HCT116 (cell line): ENCODE data around the gene DMRT3. TPM values are rescaled to one million over a fixed set of nuclear protein-coding genes. Genes with fewer than 3 reads are reported as not detected.

Source experiments
- ATAC-seq: fragments of 200-7000 bp; cut with Tn5 transposase; 2 replicates; pipeline ENCODE4 v1.9.1; 2020; ENCODE audit warnings: mild to moderate bottlenecking, moderate library complexity
- BruUV-seq: library from RNA; stranded (reverse); fragments of 400-500 nt; replicated peaks from 2 replicates; lab custom pipeline; 2021; lab: Mats Ljungman, UMichigan
- CTCF ChIA-PET: fragments of 300-600 bp; sonication (Branson Sonifier 250); formaldehyde crosslinking; loops from one replicate; lab custom pipeline; 2021; ENCODE audit warnings: antibody characterized with exemption; lab: Charles Lee
- POLR2A ChIA-PET: fragments of 300-600, 350-600 bp; sonication (Branson Sonifier 250); formaldehyde crosslinking; loops from one replicate; lab custom pipeline; 2021; ENCODE audit warnings: antibody characterized with exemption; lab: Charles Lee
- RAD21 ChIA-PET, 2 experiments: fragments of 300-600 bp; sonication (Branson Sonifier 250); formaldehyde crosslinking; loops; one replicate each; lab custom pipeline; 2023; ENCODE audit warnings: low total read pairs in 2 of 2; ENCODE audit not compliant: uncharacterized antibody in 2 of 2, unreplicated experiment in 2 of 2, low non-redundant PET in 1 of 2; lab: Charles Lee
- DNase-seq: peaks from one replicate; pipeline ENCODE4 v3.0.0-alpha.2; 2010; ENCODE audit warnings: low read depth, low spot score
- H2AFZ ChIP-seq: fragments of 200-600 bp; shearing (Covaris generic), sonication (generic); 2 replicates; pipeline ENCODE4 v1.6.1; 2017; ENCODE audit warnings: low read depth, mixed run types, mixed read lengths, antibody characterized with exemption, low read length; ENCODE audit not compliant: poor library complexity, severe bottlenecking
- H3K27ac ChIP-seq: 2 replicates; pipeline ENCODE4 v1.5.1; 2012; ENCODE audit warnings: low read depth, low read length
- H3K27me3 ChIP-seq: fragments of 200-600 bp; sonication (generic); 2 replicates; pipeline ENCODE4 v1.6.1; 2016; ENCODE audit warnings: mixed run types, low read length, mixed read lengths; ENCODE audit not compliant: insufficient read depth
- H3K36me3 ChIP-seq, 2 experiments: fragments of 200-500 bp in 1 of 2; fragments of 200-600 bp in 1 of 2; sonication (Bioruptor generic) in 1 of 2; sonication (generic) in 1 of 2; 2 replicates each; pipeline versions ENCODE4 v1.5.1 to v1.6.1; 2014 to 2016; ENCODE audit warnings: low read length in 2 of 2, inconsistent platforms in 1 of 2, mixed read lengths in 1 of 2, mixed run types in 1 of 2; ENCODE audit not compliant: insufficient read depth in 2 of 2, control insufficient read depth in 1 of 2
- H3K4me1 ChIP-seq, 2 experiments: fragments of 200-600 bp in 1 of 2; sonication (generic) in 1 of 2; 2 replicates each; pipeline versions ENCODE4 v1.5.1 to v1.6.1; 2012 to 2017; ENCODE audit warnings: low read length in 2 of 2, inconsistent platforms in 1 of 2, mild to moderate bottlenecking in 1 of 2, mixed read lengths in 1 of 2, mixed run types in 1 of 2, moderate library complexity in 1 of 2; ENCODE audit not compliant: insufficient read depth in 2 of 2, control insufficient read depth in 1 of 2
- H3K4me2 ChIP-seq: fragments of 200-600 bp; sonication (generic); 2 replicates; pipeline ENCODE4 v1.6.1; 2017; ENCODE audit warnings: mixed run types, low read length, mixed read lengths
- H3K4me3 ChIP-seq, 2 experiments: fragments of 200-600 bp in 1 of 2; sonication (generic) in 1 of 2; replicated peaks in 1 of 2; 2 replicates each; pipeline ENCODE4 v1.5.1; 2011 to 2016; ENCODE audit warnings: low read length in 2 of 2, control low read depth in 1 of 2, low read depth in 1 of 2, mild to moderate bottlenecking in 1 of 2, mixed read lengths in 1 of 2, mixed run types in 1 of 2
- H3K79me2 ChIP-seq: fragments of 200-600 bp; sonication (generic); 2 replicates; pipeline ENCODE4 v1.6.1; 2017; ENCODE audit warnings: mild to moderate bottlenecking, mixed run types, low read length, moderate library complexity, mixed read lengths; ENCODE audit not compliant: insufficient read depth
- H3K9ac ChIP-seq: fragments of 200-600 bp; sonication (generic); 2 replicates; pipeline ENCODE4 v1.6.1; 2016; ENCODE audit warnings: low read length, mixed read lengths
- H3K9me2 ChIP-seq: fragments of 200-600 bp; sonication (generic), shearing (Covaris generic); 2 replicates; pipeline ENCODE4 v1.6.1; 2017; ENCODE audit warnings: mixed run types, mild to moderate bottlenecking, moderate library complexity; ENCODE audit not compliant: insufficient read depth
- H3K9me3 ChIP-seq, 2 experiments: fragments of 200-500 bp in 1 of 2; fragments of 200-600 bp in 1 of 2; sonication (Bioruptor generic) in 1 of 2; sonication (generic) in 1 of 2; 2 replicates each; pipeline ENCODE4 v1.6.1; 2014 to 2017; ENCODE audit warnings: low read length in 2 of 2, mixed read lengths in 2 of 2, inconsistent platforms in 1 of 2, low read depth in 1 of 2, mild to moderate bottlenecking in 1 of 2, mixed run types in 1 of 2, moderate library complexity in 1 of 2; ENCODE audit not compliant: control insufficient read depth in 1 of 2, insufficient read depth in 1 of 2
- H4K20me1 ChIP-seq: fragments of 200-600 bp; sonication (generic), shearing (Covaris generic); 2 replicates; pipeline ENCODE4 v1.6.1; 2017; ENCODE audit warnings: mixed run types, mild to moderate bottlenecking, moderate library complexity; ENCODE audit not compliant: insufficient read depth
- CBX3 ChIP-seq: IDR thresholded peaks from 2 replicates; pipeline ENCODE4 v1.6.1; 2012; ENCODE audit warnings: low read depth
- ELF1 ChIP-seq: IDR thresholded peaks from 2 replicates; pipeline ENCODE4 v1.6.1; 2012; ENCODE audit warnings: low read depth, borderline replicate concordance
- POLR2AphosphoS5 ChIP-seq: IDR thresholded peaks from 2 replicates; pipeline ENCODE4 v1.6.1; 2011; ENCODE audit warnings: mild to moderate bottlenecking, low read depth, low read length, moderate library complexity
- RAD21 ChIP-seq: IDR thresholded peaks from 2 replicates; pipeline ENCODE4 v1.6.1; 2012; ENCODE audit warnings: low read depth, mild to moderate bottlenecking
- REST ChIP-seq: IDR thresholded peaks from 2 replicates; pipeline ENCODE4 v1.6.1; 2012; ENCODE audit warnings: low read depth
- SIN3A ChIP-seq: IDR thresholded peaks from 2 replicates; pipeline ENCODE4 v1.6.1; 2012; ENCODE audit warnings: low read depth
- SP1 ChIP-seq: IDR thresholded peaks from 2 replicates; pipeline ENCODE4 v1.6.1; 2012; ENCODE audit warnings: low read depth
- SRF ChIP-seq: IDR thresholded peaks from 2 replicates; pipeline ENCODE4 v1.6.1; 2012; ENCODE audit warnings: low read depth
- YY1 ChIP-seq: IDR thresholded peaks from 2 replicates; pipeline ENCODE4 v1.6.1; 2011; ENCODE audit warnings: low read length, low read depth, moderate library complexity, mild to moderate bottlenecking; ENCODE audit not compliant: insufficient replicate concordance; ENCODE audit errors: extremely low read depth
- intact Hi-C: fragments of 100-400 bp; cut with micrococcal nuclease; formaldehyde crosslinking; loops from 2 replicates; pipeline ENCODE4 v1.10.0; 2022
- total RNA-seq: library from RNA; stranded (reverse); gene quantifications from one replicate; pipeline ENCODE4 v1.2.1, GENCODE V29; 2021; ENCODE audit not compliant: unreplicated experiment
- TF ChIP-seq, protein P1 (sequence below): IDR thresholded peaks from 2 replicates; pipeline ENCODE4 v1.6.1; 2012

The DMRT3 gene
- total RNA-seq, 1 experiment from 2014 or later, result not detected

DNA sequence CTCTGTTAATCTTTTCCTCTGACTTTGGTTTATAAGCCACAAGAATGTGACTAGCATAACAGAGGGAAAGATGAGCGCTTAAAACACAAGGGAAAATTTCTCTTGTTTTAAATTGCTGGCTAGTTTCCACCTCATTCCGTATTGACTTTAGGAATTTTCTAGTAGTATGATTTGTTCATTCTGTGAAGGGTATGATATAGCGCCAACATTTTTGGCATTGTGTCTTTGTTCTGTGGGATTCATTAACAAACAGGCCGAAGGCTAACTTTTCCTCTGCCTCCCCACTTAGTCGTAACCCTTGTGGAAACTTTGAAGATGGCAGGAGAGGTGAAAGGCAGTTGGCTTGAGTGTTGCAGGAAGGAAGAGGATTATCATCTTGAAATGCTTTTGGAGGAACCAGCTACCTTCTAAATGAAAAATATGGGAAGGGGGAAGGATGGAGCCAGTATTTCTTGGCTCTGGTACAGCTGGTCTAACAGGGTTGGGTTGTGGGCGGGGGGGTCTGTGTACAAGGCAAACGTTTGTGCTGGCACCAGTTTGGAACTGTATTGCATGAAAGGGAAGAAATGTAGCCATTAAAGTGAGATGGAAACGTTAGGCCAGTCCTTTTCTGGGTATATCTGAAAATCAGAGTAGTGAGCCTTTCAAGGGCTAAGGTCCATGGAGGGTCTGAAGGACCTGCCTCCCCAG is 52.2 kb downstream of the DMRT3 start:
- intact Hi-C loops, result no loop called here
- no peaks in the 10 kb centered on the region for H4K20me1 ChIP-seq
- DNase-seq (no peak), ATAC-seq (no peak)
- H3K9me3 ChIP-seq, result 0 out of 4 replicates have a peak, but pooled peaks cover 0 to under 1% of the 10 kb centered on the region in 2 experiments
- RAD21 ChIA-PET, result no interaction called here
- H3K27ac ChIP-seq, result no peak overlapping the region
- no peaks in the 10 kb centered on the region for H3K9me2 ChIP-seq
- POLR2A ChIA-PET, result no interaction called here
- no peaks in the 10 kb centered on the region for H3K4me1 ChIP-seq
- no peak overlapping the region for H2AFZ ChIP-seq
- H3K79me2 ChIP-seq, result no peaks in the 10 kb centered on the region
- H3K4me2 ChIP-seq, result no peak overlapping the region
- TF ChIP-seq YY1 (no peak), SP1 (no peak), REST (no peak)
- TF ChIP-seq, all 23 proteins: peak for 0
- Histone ChIP-seq H3K9ac (no peak overlapping the region), H3K36me3 (no peaks in the 10 kb centered on the region), H3K4me3 (no peak overlapping the region), H3K27me3 (no peaks in the 10 kb centered on the region)
- BruUV-seq, result no TSS peak
- CTCF ChIA-PET, result interaction anchor here (1.0 kb wide), 1 partner anchor 19 kb away, joined by 4 read pairs; no protein-coding TSS in a partner anchor

- Histone ChIP-seq H3K4me1 (no peaks in the 10 kb centered on the region), H3K9ac (no peak overlapping the region), H3K9me2 (no peaks in the 10 kb centered on the region), H3K27ac (no peak overlapping the region), H3K27me3 (no peaks in the 10 kb centered on the region), H3K9me3 (no peaks in the 10 kb centered on the region), H3K4me3 (no peak overlapping the region), H3K36me3 (no peaks in the 10 kb centered on the region), H2AFZ (no peak overlapping the region), H3K79me2 (no peaks in the 10 kb centered on the region), H3K4me2 (no peak overlapping the region)
- BruUV-seq, result no TSS peak
- CTCF ChIA-PET, result no interaction called here
- ATAC-seq (no peak), DNase-seq (no peak)
- RAD21 ChIA-PET, result no interaction called here
- intact Hi-C loops, result no loop called here
- TF ChIP-seq, protein P1, sequence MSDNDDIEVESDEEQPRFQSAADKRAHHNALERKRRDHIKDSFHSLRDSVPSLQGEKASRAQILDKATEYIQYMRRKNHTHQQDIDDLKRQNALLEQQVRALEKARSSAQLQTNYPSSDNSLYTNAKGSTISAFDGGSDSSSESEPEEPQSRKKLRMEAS, result no peak
- TF ChIP-seq SRF (no peak), SIN3A (no peak), ELF1 (no peak), CBX3 (no peak), POLR2AphosphoS5 (no peak), RAD21 (no peak)
- TF ChIP-seq, all 23 proteins: peak for 0
- POLR2A ChIA-PET, result no interaction called here
- H4K20me1 ChIP-seq, result no peaks in the 10 kb centered on the region
Measured at GRCh38 chr9:1031951-1032601, 55.6 kb downstream of the DMRT3 start.
